ENCODE data around the gene UBE2U.

UBE2U gene, protein sequence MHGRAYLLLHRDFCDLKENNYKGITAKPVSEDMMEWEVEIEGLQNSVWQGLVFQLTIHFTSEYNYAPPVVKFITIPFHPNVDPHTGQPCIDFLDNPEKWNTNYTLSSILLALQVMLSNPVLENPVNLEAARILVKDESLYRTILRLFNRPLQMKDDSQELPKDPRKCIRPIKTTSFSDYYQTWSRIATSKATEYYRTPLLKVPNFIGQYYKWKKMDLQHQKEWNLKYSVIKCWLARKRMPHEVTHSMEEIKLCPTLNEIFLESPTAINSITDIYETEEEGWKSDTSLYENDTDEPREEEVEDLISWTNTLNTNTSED

DNA sequence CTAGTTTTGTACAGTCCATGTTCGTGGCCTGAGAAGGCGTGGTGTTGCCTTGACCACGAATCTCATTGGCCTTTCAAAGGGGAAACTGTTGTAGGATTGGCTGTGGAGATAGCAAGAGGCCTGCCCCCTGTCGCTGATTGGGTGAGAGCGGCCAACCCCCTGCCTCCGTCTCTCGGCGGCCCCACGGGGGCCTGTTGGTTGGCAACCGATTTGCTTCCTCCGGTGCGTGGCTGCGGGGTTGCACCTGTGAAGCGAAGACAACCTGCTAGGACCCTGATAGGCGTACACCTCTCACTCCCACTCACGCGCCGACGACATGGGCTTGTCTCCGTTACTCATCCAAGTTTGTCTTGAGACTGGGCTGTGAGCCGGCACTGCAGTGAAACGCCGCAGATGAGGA is at the start of gene UBE2U:
Gene UBE2U (plus strand): TSS at position 204 of the 400 bp plus-strand sequence. CDS start 428 bp downstream, outside the sequence.
- DNase-seq (ENCODE audit: low spot score): no peak

DNA sequence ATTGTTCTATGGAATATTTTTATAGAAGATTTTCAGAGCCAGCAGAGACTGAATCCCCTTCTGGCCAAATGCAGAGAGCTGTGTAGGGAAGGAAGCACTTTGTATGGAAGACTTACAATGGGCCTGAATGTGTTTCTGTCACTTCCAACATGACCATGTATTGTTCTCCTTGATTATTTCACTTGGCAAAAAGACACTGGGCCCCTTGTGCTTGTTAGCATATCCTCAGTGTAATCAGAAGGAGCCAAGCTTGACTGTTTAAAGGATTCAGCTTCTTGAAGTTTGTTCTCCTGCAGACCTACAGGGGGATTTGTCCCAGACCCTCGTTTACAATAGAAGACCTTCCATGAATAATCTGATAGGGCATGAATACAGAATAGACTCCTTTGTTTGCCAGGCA is 48.1 kb upstream of the UBE2U start:
- no peak for DNase-seq (ENCODE audit: low spot score)

DNA sequence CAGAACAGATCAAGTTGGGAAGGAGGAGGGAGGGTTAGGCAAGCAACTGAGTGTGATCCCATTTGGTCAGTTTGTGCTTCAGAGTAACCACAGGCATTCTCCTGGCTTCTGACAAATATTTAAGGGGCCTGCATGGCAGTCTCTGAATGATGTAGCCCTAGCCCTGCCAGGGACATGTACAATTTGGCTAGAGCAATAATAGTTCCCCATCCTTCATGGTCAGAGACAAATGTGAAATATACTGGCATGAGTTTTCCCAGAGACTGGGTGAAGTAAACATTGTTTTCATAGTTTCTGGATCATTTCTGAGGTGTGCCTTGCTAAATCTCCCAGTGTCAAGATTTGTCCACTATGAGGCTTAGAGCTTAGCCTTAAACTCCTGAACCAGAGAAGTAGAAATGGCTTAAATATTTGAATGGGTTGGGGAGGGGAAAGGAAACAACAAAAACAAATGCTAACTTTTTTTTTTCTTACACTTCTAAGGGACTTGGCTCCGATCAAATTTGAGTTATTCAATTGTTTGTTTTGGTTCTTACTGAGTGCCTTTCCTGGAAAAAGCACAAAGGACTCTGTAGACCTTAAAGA is 42.0 kb upstream of the UBE2U start:
- DNase-seq (ENCODE audit: low spot score): no peak

DNA sequence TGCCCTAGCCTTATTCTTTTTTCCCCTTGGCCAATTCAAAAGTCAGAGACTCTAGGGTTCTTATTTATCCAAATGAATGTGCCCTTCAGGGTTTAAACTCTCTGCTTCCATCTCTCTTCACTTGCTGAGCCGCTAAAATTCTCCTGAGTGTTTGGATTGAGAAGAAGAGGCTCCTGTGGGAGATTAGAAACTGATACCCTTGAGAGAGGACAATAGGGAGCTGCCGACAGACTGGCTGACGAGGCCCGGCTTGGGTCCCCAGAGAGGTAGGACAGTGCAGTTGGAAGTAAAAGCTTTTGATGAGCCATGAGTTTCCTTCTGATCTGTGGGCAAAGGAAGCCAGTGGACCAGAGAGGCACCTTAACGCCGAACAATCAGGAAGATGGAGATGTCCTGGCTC is 41.3 kb upstream of the UBE2U start:
- no peak for DNase-seq (ENCODE audit: low spot score)

DNA sequence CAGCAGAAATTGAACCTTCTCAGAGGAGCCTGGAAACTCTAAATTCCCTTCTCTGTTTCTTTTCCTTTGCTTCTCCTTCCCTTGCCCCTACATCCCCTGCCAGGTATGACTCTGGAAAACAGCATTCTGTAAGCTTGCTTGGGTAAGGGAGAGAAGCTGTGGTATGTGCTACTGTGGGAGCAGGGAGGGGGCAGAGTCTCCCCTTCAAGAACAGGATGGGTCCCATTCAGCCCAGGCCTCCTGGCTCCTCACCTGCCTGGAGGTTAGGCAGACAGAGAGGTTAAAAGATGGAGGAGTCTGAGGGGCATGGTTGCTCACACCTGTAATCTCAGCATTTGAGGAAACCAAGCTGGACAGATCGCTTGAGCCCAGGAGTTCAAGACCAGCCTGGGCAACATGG is 40.6 kb upstream of the UBE2U start:
- no peak for DNase-seq (ENCODE audit: low spot score)

DNA sequence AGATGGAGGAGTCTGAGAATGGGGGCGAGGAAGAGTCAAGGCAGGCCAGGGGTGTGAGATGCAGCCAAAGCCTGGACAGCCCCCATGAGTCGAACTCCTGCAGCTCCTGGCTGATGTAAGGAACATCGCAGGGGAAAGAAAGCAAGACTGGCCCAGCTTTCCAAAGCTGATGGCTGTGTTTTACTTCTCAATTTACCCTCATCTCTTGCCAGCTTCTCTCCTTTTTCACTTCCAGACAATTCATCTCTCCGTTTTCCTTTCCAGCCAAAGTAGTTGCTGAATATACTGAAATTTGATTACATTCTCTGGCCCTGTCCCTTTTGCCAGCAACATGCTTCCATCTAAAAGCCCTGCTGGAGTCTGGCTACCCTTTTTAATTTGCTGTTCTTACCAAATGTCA is 40.0 kb upstream of the UBE2U start:
- DNase-seq (ENCODE audit: low spot score): no peak

DNA sequence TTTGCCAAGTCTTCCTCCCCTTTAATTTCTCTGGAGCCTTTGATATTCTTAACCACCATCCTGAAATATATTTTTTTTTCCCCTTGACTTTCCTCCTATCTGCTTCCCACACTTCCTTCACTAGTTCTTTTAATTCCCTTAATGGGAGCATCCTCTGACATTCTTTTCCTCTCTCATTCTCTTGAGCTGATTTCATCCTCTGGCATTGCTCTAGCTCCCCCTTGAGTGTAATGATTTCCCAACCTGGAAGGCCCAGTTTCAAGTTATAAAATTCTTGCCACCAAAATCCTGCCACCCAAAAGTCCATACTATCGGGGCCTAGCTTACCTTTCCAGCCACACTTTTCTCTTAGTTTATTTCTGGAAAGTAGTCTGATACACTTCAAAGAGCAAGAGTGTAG is 39.5 kb upstream of the UBE2U start:
- DNase-seq (ENCODE audit: low spot score): peak; percentile 9

DNA sequence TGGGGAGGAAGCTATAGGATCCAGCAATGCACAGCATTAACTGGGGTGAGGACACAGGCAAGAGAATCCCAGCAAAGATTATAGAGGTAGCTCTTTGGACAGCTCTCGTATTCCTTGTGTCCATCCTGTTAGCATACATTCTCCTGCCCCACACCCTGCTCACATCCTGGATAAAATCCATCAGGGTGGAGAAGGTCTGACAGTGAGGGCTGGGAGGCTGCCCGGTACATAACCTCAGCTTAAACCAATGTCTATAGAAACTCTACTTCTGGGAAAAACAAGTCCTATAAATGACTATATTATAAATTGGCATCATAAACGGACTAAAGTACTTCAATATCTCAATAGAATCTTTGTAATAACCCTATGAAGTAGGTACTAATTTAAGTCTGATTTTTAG is 36.8 kb upstream of the UBE2U start:
- no peak for DNase-seq (ENCODE audit: low spot score)

DNA sequence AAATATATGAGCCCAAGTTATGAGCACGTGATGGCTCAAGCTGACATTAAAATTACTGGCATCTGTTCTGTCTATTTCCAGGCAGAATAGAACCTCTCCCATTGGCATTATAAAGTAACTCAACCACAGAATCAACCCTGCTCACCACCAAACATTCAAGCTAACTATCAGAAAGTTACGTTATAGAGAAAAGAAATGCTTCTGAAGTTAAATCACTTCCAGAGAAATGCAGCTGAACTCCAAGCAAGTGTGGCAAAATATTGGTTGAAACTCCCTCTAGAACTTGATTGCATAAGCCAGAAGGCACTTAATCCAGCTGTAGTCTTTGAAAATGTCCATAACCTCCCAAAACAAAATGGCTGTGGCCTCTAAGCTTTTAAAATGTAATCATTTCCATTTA is 36.2 kb upstream of the UBE2U start:
- DNase-seq (ENCODE audit: low spot score): no peak

DNA sequence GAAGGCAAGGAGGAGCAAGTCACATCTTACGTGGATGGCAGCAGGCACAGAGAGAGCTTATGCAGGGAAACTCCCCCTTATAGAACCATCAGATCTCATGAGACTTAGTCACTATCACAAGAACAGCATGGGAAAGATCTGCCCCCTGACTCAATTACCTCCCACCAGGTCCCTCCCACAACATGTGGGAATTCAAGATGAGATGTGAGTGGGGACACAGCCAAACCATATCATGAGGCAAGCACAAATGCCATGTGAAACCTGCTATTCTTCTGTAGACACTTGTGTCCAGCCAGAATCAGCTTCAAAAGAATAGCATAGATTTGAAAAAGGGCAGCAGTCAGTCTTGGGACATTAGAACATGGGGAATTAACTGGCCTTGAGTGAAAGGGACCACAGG is 32.2 kb upstream of the UBE2U start:
- DNase-seq (ENCODE audit: low spot score): no peak

DNA sequence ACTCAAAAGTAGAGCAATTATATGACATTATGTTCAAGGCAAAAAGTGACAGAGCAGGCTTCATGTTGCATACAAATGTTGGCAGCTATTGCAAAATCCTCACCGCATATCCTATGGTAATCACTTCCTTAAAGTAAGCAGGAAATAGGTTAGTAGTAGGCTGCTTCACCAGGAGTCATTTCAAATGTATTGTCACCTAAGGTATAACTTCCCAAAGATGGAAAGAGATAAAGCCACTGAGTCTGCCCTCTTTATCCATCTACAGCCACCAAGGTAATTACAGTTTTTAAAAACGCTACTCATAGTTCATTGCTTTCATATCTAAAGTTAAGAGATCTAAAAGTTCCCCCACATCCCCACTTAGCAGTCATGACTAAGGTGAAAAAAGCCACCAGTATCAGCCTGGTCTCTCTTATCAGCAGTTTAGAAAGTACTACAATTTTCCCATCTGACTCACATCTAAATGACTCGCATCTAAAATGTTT is 31.6 kb upstream of the UBE2U start:
- DNase-seq (ENCODE audit: low spot score): no peak

DNA sequence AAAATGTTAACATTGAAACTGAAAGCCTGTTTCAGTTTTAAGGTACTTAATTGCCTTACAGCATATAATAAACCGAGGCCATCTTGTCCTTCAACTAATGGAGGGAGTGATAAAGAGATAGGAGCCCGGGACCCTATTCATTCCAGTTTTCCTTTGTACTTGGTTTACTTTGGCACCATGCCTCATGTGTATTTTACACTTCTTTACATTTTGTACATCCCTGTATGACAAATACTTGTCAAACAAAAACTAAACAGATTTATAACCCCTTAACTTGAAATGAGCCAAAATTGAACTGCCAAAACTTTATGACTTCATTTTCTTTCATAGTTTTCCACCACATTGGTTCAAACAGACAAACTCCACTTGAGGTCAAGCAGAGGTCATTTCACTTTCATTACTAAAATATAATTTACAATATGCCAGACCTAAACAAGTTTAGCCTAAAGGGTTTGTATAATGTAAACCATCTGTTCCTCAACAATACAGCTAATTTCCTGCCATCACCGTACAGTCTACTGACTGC is 30.9 kb upstream of the UBE2U start:
- no peak for DNase-seq (ENCODE audit: low spot score)

DNA sequence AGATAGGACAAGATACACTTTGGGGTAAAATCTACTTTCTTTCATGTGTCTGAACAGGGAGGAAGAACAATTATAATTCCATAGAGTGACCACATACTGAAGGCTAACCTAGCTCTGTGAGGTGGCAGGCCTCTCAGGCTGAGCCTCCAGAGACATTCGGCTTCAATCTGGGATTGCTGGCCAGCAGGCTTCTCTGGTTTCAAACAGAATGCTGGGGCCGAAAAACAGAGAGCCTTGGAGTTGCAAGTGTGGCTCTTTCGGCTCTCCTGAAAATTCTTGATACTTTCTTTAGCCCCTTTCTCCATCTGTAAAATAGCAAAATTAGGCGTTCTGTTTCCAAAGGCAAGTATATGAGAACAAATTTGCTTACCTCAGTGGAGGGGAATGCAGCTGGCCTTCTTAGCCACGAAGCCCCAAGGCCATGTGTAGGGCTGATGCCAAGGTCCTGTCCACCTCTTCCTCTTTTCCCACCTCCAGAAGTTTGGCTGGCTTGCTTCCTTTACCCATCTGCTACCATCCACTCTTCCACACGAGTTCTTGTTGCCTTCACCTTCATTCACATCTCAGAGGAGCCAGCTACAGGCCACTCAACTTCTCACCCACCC is 30.0 kb upstream of the UBE2U start:
- DNase-seq (ENCODE audit: low spot score): no peak

DNA sequence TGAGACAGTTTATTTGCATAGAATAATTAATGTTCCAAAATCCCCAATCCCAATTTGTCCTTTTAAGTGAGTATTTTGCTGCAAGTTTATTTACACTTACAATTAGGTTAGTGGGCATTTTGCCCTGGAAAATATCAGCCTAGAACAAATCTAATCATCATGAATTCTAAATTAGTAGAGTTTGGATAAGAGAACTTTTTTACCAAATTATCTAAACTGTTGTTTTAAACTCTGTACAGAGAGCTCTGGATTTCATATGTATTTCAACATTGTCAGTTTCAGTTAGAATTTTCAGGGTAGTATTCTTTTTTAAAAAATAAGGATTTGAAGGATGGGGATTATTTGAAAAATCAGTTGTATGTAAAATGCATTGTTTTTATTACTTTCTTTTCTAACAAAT is 27.8 kb upstream of the UBE2U start:
- no peak for DNase-seq (ENCODE audit: low spot score)

DNA sequence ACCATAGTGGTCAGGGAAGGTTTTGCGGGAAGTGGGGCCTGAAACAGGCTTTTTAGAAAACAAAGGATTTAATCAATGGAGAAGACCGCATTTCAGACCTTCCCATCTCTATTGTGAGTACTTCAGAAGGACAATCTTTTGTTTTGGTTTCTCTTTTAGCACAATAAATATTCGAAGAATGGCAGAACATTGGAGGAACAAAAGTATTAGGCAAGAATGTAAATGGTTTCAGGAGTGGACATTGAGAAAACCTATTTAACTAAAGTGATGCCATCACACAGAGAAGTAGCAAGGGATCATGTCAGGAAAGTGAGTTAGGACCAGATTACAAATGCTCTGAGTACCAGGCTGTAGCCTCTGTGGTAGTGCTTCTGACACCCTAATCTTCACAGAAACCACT is 26.8 kb upstream of the UBE2U start:
- DNase-seq (ENCODE audit: low spot score): no peak

DNA sequence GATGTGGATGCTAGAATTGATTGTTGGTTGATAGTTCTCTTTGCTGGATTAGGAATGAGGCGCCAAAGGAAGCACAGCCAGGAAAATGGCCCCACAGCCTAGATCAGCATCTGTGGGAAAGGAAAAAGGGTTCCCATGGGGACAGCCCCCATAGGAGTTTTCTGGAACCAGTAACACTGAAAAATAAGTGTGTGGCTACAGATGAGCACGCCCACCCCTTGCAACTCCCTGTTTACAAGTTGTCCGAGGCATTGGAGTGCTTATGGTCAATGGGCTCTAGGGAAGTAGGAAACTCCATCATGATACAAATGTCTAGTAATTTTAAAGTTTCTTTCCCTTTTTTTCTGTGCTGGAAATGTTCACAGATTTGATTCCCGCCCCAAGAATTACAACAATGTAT is 23.8 kb upstream of the UBE2U start:
- DNase-seq (ENCODE audit: low spot score): no peak

DNA sequence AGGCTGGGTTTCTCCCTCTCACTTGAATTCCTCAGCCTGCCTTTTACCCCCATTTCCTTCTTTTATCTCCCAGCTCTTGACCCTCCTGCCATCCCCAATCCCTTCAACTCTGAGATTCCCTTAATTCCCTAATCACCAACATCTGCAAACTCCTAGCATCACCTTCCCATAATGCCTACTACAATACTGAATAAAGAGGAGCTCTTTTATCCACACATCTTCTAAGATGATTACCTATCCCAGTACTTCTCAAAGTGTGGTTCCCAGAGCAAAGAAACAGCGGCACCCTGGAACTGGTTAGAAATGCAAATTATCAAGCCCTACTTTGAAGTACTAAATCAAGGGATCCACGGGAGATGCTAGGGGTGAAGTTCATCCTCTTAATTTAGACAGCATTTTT is 21.2 kb upstream of the UBE2U start:
- no peak for DNase-seq (ENCODE audit: low spot score)

DNA sequence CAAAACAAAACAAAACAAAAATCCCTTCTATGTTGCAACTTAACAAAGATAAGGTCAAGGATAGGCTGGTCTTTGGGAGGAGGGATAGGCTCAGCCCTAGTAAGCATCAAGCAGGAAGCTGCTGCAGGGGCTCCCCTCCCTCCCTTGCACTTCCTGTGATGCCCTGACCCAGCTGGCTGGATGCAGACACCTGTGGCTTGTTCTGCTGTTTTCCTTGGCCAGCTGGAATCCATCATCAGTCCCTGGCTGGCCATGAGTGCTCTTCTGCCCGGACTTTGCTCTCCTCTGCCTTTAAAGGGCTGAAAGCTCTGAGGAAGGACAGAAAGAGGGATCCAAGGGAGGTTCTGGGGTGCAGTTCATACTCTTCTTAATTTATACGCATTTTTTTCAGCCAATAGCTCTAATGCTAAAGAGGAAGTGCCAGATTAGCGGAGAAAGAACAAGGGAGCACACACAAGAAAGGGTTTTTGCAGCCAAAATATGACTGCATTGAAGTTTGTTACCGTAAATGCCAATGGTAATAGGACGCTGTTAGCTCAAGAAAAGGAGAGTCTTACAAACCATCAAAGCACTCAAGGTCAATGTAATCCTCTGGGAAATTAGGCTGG is 19.9 kb upstream of the UBE2U start:
- no peak for DNase-seq (ENCODE audit: low spot score)

DNA sequence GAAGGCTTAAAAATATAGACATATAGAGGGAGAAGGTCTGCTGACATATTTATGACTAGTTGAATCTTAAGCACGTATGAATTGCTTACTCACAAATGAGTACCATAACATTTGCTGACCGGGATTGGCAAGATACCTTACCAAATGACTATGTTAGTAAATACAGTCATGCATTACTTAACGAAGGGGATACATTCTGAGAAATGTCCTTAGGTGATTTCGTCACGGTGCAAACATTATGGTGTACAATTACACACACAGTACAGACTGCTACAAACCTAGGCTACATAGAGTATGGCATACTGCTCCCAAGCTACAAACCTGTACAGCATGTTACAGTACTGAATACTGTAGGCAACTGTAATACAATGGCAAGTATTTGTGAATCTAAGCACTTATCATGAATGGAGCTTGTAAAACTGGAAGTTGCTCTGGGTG is 19.4 kb upstream of the UBE2U start:
- DNase-seq (ENCODE audit: low spot score): peak; percentile 50

DNA sequence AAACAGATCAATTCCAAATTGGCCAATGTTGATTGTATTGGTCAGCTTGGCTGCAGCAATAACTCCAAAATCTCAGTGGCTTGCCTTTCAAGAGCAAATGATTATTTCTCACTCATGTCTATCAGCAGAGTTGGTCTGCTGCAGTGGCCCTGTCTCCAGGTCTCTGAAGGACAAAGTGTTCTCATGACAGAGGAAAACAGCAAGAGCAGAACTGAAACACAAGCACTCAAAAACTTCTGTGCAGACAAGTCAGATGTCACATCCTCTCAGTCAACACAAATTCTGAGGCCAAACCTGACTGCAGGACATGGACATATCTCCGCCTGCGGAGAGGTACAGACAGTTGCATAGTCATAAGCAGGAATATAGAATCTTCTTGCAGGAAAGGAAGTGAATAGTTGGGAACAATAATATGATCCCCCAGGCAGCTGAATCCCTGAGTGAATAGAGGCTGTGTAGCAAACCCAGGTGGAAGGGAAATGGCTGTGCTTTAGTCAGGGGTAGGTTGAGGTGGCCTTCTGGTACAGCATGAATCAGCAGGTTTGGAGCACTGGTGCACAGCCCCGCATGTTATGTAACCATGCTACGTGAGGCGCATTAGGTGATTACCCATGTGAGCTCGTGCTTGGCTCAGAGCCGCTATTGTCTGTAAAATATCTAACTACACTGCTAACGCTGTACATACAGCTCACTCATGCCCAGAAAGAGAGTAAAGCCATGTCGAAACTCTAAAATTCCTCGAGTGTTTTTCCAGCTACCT is 17.1 kb upstream of the UBE2U start:
- no peak for DNase-seq (ENCODE audit: low spot score)

DNA sequence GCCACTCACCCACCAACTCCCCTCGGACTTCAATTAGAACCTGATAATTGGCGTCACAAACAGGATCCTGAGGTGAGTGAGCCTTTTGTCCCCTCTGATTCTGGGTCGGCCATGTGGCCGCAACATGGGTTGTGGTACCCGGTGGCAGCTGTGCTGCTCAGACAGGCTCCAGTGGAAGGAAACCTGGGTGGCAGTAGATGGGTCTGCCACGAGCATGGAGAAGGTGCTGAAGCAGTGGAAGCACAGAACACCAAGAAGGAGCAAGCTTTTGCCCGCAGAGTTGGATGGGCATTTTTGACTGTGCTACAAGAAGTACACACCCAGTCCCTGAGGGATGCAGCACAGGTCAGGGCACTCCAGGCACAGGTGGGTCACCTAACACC is 16.5 kb upstream of the UBE2U start:
- DNase-seq (ENCODE audit: low spot score): no peak

DNA sequence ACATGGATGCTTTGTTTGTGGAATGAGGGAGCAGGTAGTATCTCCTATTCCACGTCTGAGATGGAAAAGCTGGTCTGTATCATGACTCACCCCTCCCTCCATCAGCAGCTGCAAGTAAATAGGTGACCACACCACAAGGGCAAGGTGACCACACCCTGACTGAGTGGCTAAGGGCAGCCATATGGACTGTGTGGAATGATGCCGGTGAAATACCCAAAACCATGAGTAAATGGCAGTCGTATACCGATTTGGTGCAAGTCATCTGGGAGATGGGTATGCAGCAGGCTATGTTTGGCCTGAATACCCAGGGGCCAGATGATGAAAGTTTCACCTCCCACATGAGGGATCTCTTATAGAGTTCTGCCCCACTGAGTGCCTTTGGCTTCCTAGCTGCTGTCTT is 15.8 kb upstream of the UBE2U start:
- DNase-seq (ENCODE audit: low spot score): no peak

Data from RKO (cell line).